HG02678 (cell line): Measurements from ENCODE around the gene MCF2L2.

Experiments
- ATAC-seq: cut with Tn5 transposase; IDR thresholded peaks from one replicate; pipeline ENCODE4 v1.9.1; 2021; ENCODE audit warnings: mild to moderate bottlenecking, moderate library complexity; ENCODE audit not compliant: unreplicated experiment

The MCF2L2 gene

GRCh38 chr3:183214277-183214612, 214.2 kb downstream of the MCF2L2 start:
- ATAC-seq: no peak

DNA sequence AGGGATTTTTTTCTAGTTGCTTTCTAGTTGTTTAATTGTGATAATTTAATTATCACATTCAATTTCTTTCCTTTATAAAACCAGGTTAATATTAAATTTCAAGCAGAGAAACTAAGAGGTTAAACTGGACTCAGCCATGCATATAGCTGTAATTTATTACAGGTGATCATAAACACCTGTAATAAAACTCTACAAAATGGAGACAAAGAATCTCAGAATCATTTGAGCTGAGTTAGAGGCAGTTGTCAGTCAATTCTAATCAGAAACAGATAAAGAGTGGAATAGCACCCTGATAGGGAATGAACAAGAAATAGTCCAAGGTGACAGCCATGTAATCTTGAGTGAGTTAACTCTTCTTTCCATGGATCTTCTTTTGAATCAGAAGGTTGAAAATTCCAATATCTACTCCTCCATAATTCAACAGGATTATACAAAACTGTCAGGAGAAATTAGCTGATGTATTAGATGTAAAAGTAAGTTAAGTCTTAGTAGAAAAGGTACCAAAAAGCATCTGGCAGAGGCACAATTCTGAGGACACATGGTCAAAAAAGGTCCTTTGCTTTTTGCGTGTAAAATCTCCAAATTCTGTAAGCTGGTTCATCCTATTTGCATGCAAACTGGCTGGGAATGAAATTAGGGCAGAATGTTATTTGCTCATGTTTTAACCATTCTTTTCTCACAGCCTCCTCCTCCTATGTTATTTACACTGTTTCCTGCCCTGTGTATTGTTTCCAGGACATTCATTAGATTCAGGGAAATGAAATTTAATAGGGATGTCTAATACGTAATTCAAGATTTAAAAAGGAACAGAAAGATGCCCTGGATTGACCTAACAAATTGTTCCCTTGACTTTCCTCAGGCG, 214.8 kb downstream of the MCF2L2 start:
- ATAC-seq: no peak

GRCh38 chr3:183212565-183212964, 215.9 kb downstream of the MCF2L2 start:
- no peak for ATAC-seq

- no peak for ATAC-seq
Observed at GRCh38 chr3:183212096-183212495, 216.3 kb downstream of the MCF2L2 start.

DNA sequence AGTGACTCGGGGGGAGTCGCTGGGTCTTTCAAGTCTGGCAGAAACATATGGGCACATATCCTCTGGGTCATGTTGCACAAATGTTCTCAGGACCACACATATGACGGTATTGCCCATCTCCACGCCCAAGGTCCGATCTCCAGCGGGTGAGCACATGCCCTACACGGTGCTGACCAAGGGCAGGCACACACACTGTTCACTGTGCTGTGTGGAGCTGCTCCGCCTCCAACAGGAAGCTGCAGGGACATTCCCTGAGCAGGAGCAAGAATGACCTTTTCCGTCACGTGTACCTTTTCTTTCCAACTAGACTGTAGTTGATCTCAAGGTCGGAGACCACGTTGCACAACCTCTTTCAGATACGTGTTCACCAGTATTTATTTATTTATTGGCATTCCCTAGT, 217.1 kb downstream of the MCF2L2 start:
- no peak for ATAC-seq

- ATAC-seq: no peak
Observed at GRCh38 chr3:183210862-183211341, 217.5 kb downstream of the MCF2L2 start.

GRCh38 chr3:183210341-183210740, 218.1 kb downstream of the MCF2L2 start:
- no peak for ATAC-seq

DNA sequence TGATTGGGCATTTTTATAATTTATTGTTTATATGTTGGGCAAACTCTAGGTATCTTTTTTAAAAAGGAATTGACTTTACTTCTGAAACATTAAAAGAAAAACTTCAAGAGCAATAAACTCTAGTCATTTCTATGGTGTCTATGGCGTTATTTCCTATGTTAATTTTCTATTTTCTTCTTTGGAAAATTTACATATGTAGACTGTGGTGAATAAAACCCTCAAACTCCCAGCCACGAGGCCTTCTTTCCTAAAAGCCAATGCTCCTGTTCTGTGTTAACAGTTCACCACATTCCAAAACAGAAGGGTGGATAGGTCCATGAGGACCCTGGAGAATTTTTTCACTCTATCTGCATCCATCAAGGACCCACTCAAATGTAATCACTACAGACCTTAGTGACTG, 219.6 kb downstream of the MCF2L2 start:
- no peak for ATAC-seq

DNA sequence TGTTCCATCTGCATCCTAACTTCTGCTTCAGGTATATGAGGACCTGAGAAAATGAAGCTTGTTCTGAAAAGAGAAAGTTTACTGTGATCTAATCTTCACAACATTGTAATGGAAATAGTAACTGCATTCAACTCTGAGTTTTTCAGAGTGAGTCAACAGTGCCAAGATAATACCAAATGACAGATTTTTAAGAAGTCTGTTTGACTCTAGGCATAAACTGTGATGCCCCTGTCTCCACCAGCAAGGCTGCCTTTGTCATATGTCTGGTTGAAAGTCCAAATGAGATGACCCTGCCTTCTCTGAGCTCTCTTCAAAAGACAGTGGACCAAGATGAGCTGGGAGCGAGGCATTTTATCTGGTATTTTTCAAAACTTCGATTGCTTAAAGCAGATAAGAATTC, 220.2 kb downstream of the MCF2L2 start:
- ATAC-seq: no peak

- no peak for ATAC-seq
Observed at GRCh38 chr3:183203670-183204069, 224.7 kb downstream of the MCF2L2 start.

GRCh38 chr3:183202004-183202722, 226.3 kb downstream of the MCF2L2 start:
- ATAC-seq: no peak

DNA sequence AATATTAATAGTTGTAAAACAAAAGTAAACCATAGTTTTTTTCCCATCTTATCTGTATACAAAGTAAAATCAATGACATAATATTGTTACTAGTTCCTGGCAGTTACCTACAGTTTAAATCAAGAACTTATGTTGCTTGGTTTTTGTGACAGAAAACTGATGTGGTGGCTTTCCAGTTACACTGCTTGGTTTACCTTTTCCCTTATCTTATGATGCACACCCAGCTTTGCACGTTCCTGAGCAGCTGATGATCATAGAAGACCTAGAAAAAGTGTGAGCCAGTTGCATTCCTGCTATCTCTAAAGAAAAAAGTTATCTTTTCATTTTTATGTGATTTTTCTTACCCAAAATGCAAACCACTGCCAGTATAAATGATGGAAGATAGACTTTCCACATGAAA, 229.5 kb downstream of the MCF2L2 start:
- ATAC-seq: no peak

DNA sequence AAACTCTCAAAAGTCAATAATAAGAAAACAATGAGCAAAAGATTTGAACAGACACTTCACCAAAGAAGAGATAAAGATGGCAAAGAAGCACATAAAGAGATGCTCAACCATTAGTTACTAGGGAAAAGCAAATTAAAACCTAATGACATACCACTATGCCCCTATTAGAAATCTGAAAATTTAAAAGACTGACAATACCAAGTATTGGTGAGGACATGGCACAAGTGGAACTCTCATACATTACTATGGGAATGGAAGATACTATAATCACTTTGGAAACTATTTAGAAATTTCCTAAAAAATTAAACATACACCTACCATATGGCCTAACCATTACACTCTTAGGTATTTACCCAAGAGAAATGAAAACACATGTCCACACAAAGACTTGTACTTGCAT, 230.7 kb downstream of the MCF2L2 start:
- ATAC-seq: no peak

DNA sequence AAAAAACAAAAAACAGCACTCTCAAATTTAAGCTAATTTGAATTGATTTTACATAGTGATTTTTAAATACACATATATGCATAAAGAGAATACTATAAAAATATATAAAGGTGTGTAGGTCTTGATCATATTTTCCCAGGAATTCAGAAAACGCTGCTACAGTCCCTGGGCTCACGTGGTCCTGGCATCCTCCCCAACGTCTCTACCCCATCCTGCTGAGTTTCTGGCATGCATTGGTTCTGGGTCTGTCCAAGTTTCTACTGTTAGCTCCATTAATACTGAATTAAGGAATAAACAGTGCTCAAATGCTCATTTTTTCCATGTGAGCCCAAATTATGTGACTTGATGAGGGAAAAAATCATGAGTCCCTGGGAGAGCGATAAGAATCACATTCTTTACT, 233.2 kb downstream of the MCF2L2 start:
- ATAC-seq: no peak

DNA sequence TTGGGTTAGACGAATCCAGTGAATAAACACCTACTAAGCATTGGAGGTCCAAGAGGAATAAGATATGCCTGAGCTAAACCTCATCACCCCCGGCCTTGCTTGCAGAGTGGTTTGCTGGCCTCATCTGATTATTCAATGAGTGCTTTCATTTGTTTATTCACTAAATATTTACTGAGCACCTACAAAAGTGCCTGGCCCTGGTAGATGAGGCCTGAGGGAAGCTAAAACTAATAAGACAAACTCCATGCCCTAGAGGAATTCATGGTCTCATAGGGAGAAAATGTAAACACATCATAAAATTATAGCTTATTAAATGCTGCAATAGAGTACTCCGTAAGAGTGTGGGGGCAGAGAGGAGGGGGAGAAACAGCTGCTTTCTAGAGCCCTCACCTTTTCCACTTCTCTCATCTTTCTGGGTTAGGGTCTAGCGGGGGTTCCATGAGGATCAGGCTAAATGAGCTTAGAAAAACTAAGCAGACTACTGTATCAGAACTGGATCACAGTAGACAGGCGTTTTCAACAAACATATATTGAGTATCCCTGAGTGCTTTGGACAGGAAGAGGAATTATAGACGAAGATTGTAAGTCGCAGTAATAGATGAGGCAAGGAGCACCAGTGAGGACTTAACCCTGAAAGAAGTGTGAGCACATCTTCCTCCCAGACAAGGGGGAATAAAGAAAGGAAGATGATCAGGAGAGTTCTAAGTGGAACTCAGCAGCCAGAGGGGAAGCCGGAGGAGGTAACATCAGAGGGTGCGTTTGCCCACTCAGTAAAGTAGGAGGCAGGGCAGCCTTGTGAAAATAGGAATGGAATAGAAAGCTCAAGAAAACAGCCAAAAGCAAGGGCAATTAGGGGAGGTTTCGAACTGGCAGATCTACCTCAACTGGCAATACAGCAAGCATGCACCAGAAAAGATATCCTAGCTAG, 234.4 kb downstream of the MCF2L2 start:
- ATAC-seq: no peak

- ATAC-seq: no peak
Observed at GRCh38 chr3:183192650-183193300, 235.6 kb downstream of the MCF2L2 start.

GRCh38 chr3:183189641-183190040, 238.8 kb downstream of the MCF2L2 start:
- ATAC-seq: no peak

DNA sequence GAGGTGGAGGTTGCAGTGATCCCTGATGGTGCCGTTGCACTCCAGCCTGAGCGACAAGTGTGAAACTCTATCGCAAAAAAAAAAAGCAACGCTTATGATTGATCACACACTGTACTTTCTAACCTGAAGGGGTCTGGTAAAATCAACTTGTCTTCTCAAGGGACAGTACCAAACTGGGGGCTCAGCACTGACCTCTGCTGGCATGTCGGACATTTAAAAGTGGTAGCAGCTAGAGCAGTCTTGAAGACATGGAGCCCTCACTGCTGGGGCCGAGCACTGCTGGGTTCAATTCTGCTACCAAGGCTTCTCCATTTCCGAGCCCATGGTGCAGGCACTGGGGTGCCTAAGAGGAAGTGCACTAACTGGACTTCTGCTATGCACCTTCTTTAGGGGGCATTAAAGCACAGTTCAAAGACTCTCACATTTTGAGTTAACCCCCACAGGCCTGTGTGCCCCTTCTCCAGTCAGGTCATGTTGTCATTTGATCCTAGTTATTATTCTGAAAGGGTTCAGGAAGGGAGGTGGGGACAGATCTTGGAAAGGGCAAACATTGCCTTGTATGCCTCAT, 239.4 kb downstream of the MCF2L2 start:
- no peak for ATAC-seq

DNA sequence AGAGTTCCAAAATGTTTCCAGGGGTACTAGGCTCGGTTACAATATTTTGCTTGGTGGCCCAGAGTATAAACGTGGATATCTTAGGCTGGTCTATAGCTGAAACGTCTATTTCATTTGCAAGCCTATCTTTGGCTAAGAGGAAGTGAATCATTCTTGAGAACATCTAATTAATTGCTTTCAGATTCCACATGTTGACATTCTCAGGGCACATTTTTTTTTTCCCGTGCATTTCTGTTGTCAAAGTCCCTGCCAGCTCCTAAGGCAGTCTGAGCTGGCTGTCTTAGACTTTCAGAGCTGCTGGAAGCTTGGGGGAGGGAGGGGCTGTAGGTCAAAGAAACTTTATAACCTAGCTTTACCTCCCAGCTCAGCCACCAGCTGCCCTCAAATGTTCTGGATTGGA, 242.7 kb downstream of the MCF2L2 start:
- no peak for ATAC-seq
